Adrenal gland (tissue), 12 donors: ENCODE results near the gene INSR. TPM values are rescaled to one million over a fixed set of nuclear protein-coding genes. Genes with fewer than 3 reads are reported as not detected.

ENCODE experiments used
- DNase-seq, 7 donors: peaks; one replicate each; pipeline ENCODE4 v3.0.0-alpha.2; 2019 to 2020
- H3K27ac ChIP-seq, 5 donors: fragments of 200-600 bp; sonication (generic) in 4 of 5; 1 replicate in 3 of 5; 2 replicates in 2 of 5; pipeline versions ENCODE4 v1.5.1 to v1.8.0; 2016 to 2020; ENCODE audit warnings: mild to moderate bottlenecking in 1 of 5
- H3K27me3 ChIP-seq: fragments of 200-600 bp; 2 replicates; pipeline ENCODE4 v1.8.0; 2021
- H3K36me3 ChIP-seq, 2 donors: fragments of 200-600 bp; replicated peaks in 1 of 2; 1 replicate in 1 of 2; 2 replicates in 1 of 2; pipeline versions ENCODE4 v1.5.1 to v1.8.0; 2018 to 2022
- H3K4me1 ChIP-seq, 2 donors: fragments of 200-600 bp; replicated peaks in 1 of 2; 1 replicate in 1 of 2; 2 replicates in 1 of 2; pipeline versions ENCODE4 v1.5.1 to v1.8.0; 2018 to 2021
- H3K4me3 ChIP-seq, 4 donors: fragments of 200-600 bp; sonication (generic) in 3 of 4; one replicate each; pipeline ENCODE4 v1.5.1; 2016 to 2018
- H3K9me3 ChIP-seq, 3 donors: fragments of 200-600 bp; sonication (generic) in 1 of 3; replicated peaks in 1 of 3; 1 replicate in 2 of 3; 2 replicates in 1 of 3; pipeline versions ENCODE4 v1.5.1 to v1.8.0; 2016 to 2021
- CTCF ChIP-seq, 6 experiments: fragments of 450-650 bp in 4 of 6; fragments of 200-600 bp in 2 of 6; sonication (generic) in 1 of 6; IDR thresholded peaks; 1 replicate in 5 of 6; 2 replicates in 1 of 6; pipeline versions ENCODE4 v1.5.1 to v1.8.0; 2016 to 2021; ENCODE audit warnings: antibody characterized with exemption in 6 of 6, mild to moderate bottlenecking in 2 of 6, moderate library complexity in 1 of 6
- POLR2A ChIP-seq, 2 donors: fragments of 450-650 bp; IDR thresholded peaks; one replicate each; pipeline ENCODE4 v1.6.1; 2017; ENCODE audit warnings: antibody characterized with exemption in 2 of 2, mild to moderate bottlenecking in 2 of 2, moderate library complexity in 1 of 2
- WGBS, 4 donors: extraction: QIAGEN DNeasy Blood & Tissue Kit in 2 of 4; methylation state at CpG; one replicate each; pipeline versions ENCODE4 v1.1.5 to v1.1.7; 2013 to 2017; 5-methylcytosine and 5-hydroxymethylcytosine counted together
- intact Hi-C, 2 donors: fragments of 100-400 bp; cut with DNase I; formaldehyde crosslinking; loops; one replicate each; pipeline versions ENCODE4 v1.14.1 to v1.15.0; 2022 to 2023
- polyA plus RNA-seq, 3 donors: library from polyadenylated mRNA; stranded (reverse); fragments of 200-250 nt in 2 of 3; fragments of 350-450 nt in 1 of 3; fragmentation: Illumina TruSeq in 1 of 3; extraction: RNeasy Lipid Tissue Mini Kit (QIAGEN cat#74804) in 1 of 3; gene quantifications; one replicate each; pipeline ENCODE4 v1.2.3, GENCODE V29; 2013 to 2014
- total RNA-seq, 9 donors: library from RNA; depleted of rRNA in 4 of 9; stranded (reverse); fragments of >200 nt in 4 of 9; fragments of 120-200 nt in 1 of 9; fragmentation: NEBNext Ultra II Directional in 1 of 9; extraction: Animal tissue kit (Norgen Biotek cat#: 25700) in 1 of 9; gene quantifications; one replicate each; pipeline versions ENCODE4 v1.1.0 to v1.2.4, GENCODE V29; 2013 to 2023
- donor health status: healthy with polysubstance abuse.
- donor health status: Bipolar disorder and iron deficiency.
- donor health status: DM: yes; HTN: yes; CAD: no.
- donor health status: DM: no; HTN: no; CAD: no.
- donor health status: DM: no; HTN: no; CAD: no.
- donor health status: DM: yes; HTN: yes; CAD: no.

INSR gene
- total and polyA plus RNA-seq, 12 donors: 19.0 to 327 (median 99.9) TPM

- H3K9me3 ChIP-seq: no peaks in the 10 kb centered on the region
- H3K27me3 ChIP-seq: no peaks in the 10 kb centered on the region
- intact Hi-C loops: no loop called here
- H3K4me1 ChIP-seq: peaks cover 20 to 38% of the 10 kb centered on the region in 2 donors
- peak overlapping the region in 1 of 5 donors; percentile 26 for H3K27ac ChIP-seq
- H3K36me3 ChIP-seq: no peaks in the 10 kb centered on the region
- 0 to 89% (median 45%) methylated on average over 1 of the region's 1 CpG for WGBS, 4 donors
- no peak for DNase-seq
- no peak overlapping the region for H3K4me3 ChIP-seq
- TF ChIP-seq CTCF (IDR thresholded peaks at IDR 0.05) (no peak), POLR2A (IDR thresholded peaks at IDR 0.05) (no peak)
These were observed 44.1 kb downstream of the INSR start for GRCh38 chr19:7250057-7250596.

- Histone ChIP-seq H3K4me1 (peaks cover 12 to 47% of the 10 kb centered on the region in 2 donors), H3K27ac (peak overlapping the region; percentile 24 to 79 (median 75)), H3K27me3 (no peaks in the 10 kb centered on the region), H3K4me3 (no peak overlapping the region), H3K36me3 (no peaks in the 10 kb centered on the region), H3K9me3 (no peaks in the 10 kb centered on the region)
- intact Hi-C loops: no loop called here
- whole genome bisulfite sequencing, 4 donors: 16 to 27% (median 24%) methylated on average over 4 of the region's 4 CpGs
- no peak for TF ChIP-seq POLR2A (IDR thresholded peaks at IDR 0.05)
- TF ChIP-seq CTCF (IDR thresholded peaks at IDR 0.05): no peak
- peak in 2 of 7 donors; percentile 21 to 31 for DNase-seq
These were observed 47.1 kb downstream of the INSR start for GRCh38 chr19:7247155-7247554.

- TF ChIP-seq CTCF (IDR thresholded peaks at IDR 0.05): no peak
- TF ChIP-seq POLR2A (IDR thresholded peaks at IDR 0.05): no peak
- H3K36me3 ChIP-seq: no peaks in the 10 kb centered on the region
- intact Hi-C loops: no loop called here
- no peaks in the 10 kb centered on the region for H3K9me3 ChIP-seq
- DNase-seq: no peak
- H3K27ac ChIP-seq: peak overlapping the region; percentile 24 to 79 (median 75)
- 92 to 100% (median 95%) methylated on average over 2 of the region's 2 CpGs for WGBS, 4 donors
- no peak overlapping the region for H3K4me3 ChIP-seq
- H3K27me3 ChIP-seq: no peaks in the 10 kb centered on the region
- H3K4me1 ChIP-seq: peaks cover 12 to 48% of the 10 kb centered on the region in 2 donors
These were observed 47.6 kb downstream of the INSR start for GRCh38 chr19:7246601-7247000.

GRCh38 chr19:7242601-7243258 is 51.5 kb downstream of the INSR start:
- 25 to 45% (median 29%) methylated on average over 9 of the region's 9 CpGs for WGBS, 4 donors
- no peaks in the 10 kb centered on the region for H3K27me3 ChIP-seq
- DNase-seq: peak in 6 of 7 donors; percentile 53 to 80 (median 69)
- H3K36me3 ChIP-seq: no peaks in the 10 kb centered on the region
- peak overlapping the region; percentile 65 to 90 (median 85) for H3K27ac ChIP-seq
- H3K4me3 ChIP-seq: no peak overlapping the region
- TF ChIP-seq POLR2A (IDR thresholded peaks at IDR 0.05): peak in 1 of 2 donors; percentile 63
- peak in 1 of 6 experiments; percentile 29 for TF ChIP-seq CTCF (IDR thresholded peaks at IDR 0.05)
- H3K4me1 ChIP-seq: peaks cover 8 to 38% of the 10 kb centered on the region in 2 donors
- H3K9me3 ChIP-seq: no peaks in the 10 kb centered on the region
- intact Hi-C loops: no loop called here
